NB4 (cell line): ENCODE measurements around the gene CLECL1.

Experiments
- CTCF ChIP-seq: IDR thresholded peaks from one replicate; pipeline ENCODE4 v1.5.1; 2012; ENCODE audit warnings: low read depth, low read length
- MAX ChIP-seq: IDR thresholded peaks from 2 replicates; pipeline ENCODE4 v1.6.1; 2011; ENCODE audit warnings: low read depth, low read length
- POLR2A ChIP-seq: IDR thresholded peaks from 2 replicates; pipeline ENCODE4 v1.6.1; 2011; ENCODE audit warnings: mild to moderate bottlenecking; ENCODE audit not compliant: insufficient read length; ENCODE audit errors: extremely low read depth

- TF ChIP-seq CTCF (no peak), POLR2A (no peak), MAX (no peak)
These were observed 21.2 kb downstream of the CLECL1 start for GRCh38 chr12:9711664-9712063.
